NCI-H446 treated with DMSO at 0.1 percent for 48 hours (cell line): ENCODE measurements around the gene KDM4C.

Experiments
- DNase-seq: peaks from one replicate; lab custom pipeline; 2025; lab: John Stamatoyannopoulos, UW

Gene KDM4C

GRCh38 chr9:7143645-7144200 lies 385.9 kb downstream of the KDM4C start:
- DNase-seq = no peak

- no peak for DNase-seq
These were observed 386.7 kb downstream of the KDM4C start for GRCh38 chr9:7144265-7145046.

- no peak for DNase-seq
These were observed 387.7 kb downstream of the KDM4C start for GRCh38 chr9:7145361-7146069.

GRCh38 chr9:7146582-7146981 lies 388.8 kb downstream of the KDM4C start:
- no peak for DNase-seq

GRCh38 chr9:7147121-7148090 lies 389.6 kb downstream of the KDM4C start:
- DNase-seq = no peak

GRCh38 chr9:7148243-7148765 lies 390.5 kb downstream of the KDM4C start:
- no peak for DNase-seq

GRCh38 chr9:7149258-7149657 lies 391.5 kb downstream of the KDM4C start:
- no peak for DNase-seq

GRCh38 chr9:7150153-7150890 lies 392.5 kb downstream of the KDM4C start:
- DNase-seq = no peak

GRCh38 chr9:7153134-7153533 lies 395.4 kb downstream of the KDM4C start:
- DNase-seq = no peak

GRCh38 chr9:7153566-7153965 lies 395.8 kb downstream of the KDM4C start:
- no peak for DNase-seq

- no peak for DNase-seq
These were observed 396.3 kb downstream of the KDM4C start for GRCh38 chr9:7154003-7154619.

- DNase-seq = no peak
These were observed 396.9 kb downstream of the KDM4C start for GRCh38 chr9:7154650-7155049.

- no peak for DNase-seq
These were observed 403.7 kb downstream of the KDM4C start for GRCh38 chr9:7161469-7161868.

- no peak for DNase-seq
These were observed 406.2 kb downstream of the KDM4C start for GRCh38 chr9:7163932-7164331.

- no peak for DNase-seq
These were observed 406.9 kb downstream of the KDM4C start for GRCh38 chr9:7164440-7165330.

- DNase-seq = no peak
These were observed 407.7 kb downstream of the KDM4C start for GRCh38 chr9:7165331-7165975.

GRCh38 chr9:7166074-7166473 lies 408.3 kb downstream of the KDM4C start:
- no peak for DNase-seq

GRCh38 chr9:7169717-7170389 lies 412.1 kb downstream of the KDM4C start:
- peak; percentile 61 for DNase-seq
